ENCODE data around the gene ETNK2. TPM values are rescaled to one million over a fixed set of nuclear protein-coding genes. Genes with fewer than 3 reads are reported as not detected.
A peak's percentile ranks its signal among the peaks of the same experiment; 100 is the strongest.

ETNK2 gene
- total RNA-seq, 2 experiments from 2014 or later: 1.5 to 1.7 TPM

DNA sequence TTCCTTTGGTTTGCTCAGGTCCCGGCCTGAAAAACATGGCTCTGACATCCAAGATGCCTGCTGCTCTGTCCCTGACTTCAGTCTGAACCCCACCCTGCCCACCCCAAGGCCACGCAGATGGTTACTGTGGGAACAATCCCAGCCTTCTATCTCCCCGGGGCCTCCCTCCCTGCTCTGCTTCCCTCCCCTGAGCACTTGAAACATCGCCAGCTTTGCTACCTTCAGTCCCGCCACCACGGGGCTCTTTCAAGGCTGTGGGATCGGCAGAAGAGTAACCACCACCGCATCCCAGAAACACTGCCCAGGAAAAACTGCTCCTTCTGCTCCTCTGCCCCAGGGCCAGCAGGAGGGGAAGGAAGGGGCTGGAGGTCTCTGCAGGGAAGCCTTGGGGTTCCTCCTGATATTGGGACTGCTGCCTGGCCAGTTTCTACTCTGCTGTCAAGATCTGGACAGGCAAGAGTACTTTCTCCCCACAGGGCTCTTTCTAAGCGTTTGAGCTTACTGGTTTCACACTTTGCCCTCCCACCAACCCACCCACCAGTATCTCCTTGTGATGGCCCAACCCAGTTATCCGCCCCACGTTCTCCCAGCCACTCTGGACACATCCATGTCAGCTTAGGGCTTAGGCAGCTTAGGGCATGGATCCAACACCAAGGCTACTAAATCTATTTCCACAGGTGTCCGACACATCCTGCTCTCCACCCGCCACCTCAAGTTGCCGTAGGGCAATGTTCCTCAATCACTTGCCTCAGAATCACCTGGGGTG is 8.4 kb downstream of the ETNK2 start:
- DNase-seq: no peak
- no peak overlapping the region for H3K27ac Mint-ChIP-seq
- H3K36me3 Mint-ChIP-seq: no peaks in the 10 kb centered on the region
- no peaks in the 10 kb centered on the region for H3K9me3 Mint-ChIP-seq
- H3K4me3 Mint-ChIP-seq: no peak overlapping the region
- no peaks in the 10 kb centered on the region for H3K27me3 Mint-ChIP-seq
- H3K4me1 Mint-ChIP-seq: peaks cover 3% of the 10 kb centered on the region

DNA sequence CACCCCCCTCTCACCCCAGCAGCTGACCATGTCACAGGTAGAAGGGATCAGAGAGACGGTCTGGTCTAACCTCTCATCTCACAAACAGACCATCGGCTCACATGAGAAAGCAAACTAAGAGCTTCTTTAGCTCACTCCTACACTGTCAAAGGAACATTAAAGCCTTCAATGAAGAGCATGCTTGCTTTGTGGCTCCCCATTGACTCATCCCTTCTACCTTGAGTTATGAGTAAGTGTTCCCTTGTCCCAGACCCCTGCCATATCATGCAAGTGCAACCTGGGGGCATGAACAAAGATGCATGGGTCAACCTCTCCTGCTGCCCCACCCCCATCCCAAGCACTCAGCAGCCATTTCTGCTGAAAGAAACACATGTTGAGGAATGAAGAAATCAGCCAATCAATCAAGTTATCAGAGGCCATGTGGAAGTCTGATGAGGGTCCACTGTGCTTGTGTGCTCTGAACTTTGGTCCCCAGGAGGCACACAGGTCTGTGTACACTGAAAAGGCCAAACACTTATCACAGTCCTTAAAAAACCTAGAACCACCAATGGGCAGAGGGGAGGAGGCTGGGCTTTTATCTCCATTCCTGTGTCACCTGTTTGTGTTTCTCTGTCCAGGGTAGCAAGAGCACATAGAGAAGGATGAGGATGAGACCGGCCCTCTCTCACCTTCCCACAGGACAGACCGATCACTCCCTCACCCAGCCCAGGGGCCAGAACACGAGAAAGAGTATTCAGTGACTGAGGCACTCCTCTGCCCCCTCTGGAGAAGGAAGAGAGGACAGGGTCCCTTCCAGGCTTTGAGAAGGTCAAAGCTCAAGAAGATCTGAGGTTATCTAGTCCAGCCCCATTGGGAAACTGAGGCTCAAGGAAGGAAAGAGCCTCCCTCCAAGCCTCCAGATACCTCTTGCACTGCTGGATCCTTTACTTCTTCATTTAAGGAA is 9.5 kb downstream of the ETNK2 start:
- H3K4me1 Mint-ChIP-seq: peaks cover 3% of the 10 kb centered on the region
- no peaks in the 10 kb centered on the region for H3K27me3 Mint-ChIP-seq
- H3K4me3 Mint-ChIP-seq: no peak overlapping the region
- H3K9me3 Mint-ChIP-seq: no peaks in the 10 kb centered on the region
- H3K27ac Mint-ChIP-seq: no peak overlapping the region
- no peak for DNase-seq
- H3K36me3 Mint-ChIP-seq: no peaks in the 10 kb centered on the region

DNA sequence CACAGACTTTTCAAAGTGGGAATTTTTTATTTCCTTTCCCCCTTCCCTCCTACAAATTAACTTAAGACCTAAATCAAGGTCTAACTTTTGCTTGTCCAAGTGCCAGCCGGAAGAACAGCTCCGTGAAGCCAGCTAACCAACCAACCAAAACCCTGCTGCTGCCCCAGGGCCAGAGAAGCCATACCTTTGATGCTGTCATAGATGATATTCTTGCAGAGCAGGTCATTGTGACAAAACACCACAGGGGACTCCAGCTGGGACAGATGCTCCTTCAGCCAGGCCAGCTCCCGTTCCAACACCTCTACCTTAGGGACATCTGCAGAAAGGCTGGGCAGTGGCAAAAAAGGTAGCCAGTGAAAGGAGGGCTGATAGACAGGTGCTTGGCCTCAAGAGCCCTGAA is 10.7 kb downstream of the ETNK2 start:
- no peak overlapping the region for H3K27ac Mint-ChIP-seq

DNA sequence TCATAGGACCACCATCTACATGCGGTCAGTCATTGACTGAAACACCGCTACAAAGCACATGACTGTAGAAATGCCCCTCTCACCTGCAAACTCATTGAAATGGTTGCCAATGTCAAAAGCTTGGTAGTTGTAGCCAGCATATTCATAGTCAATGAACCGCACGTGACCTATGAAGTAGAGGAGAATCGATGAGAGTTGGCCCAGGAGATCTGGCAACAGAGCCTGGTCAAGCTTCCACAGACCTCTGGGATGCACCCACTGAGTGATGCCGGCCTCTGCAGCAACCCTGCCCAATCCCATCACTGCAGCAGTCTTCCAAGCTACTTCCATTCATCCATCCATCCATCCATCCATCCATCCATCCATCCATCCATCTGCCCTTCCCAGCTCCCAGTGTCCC is 11.9 kb downstream of the ETNK2 start:
- no peak overlapping the region for H3K27ac Mint-ChIP-seq

More for the DNA sequence above, 10.7 kb downstream of the ETNK2 start:
- H3K27me3 Mint-ChIP-seq: no peaks in the 10 kb centered on the region
- no peaks in the 10 kb centered on the region for H3K9me3 Mint-ChIP-seq
- no peaks in the 10 kb centered on the region for H3K36me3 Mint-ChIP-seq
- no peak for DNase-seq
- peaks cover 3% of the 10 kb centered on the region for H3K4me1 Mint-ChIP-seq
- no peak overlapping the region for H3K4me3 Mint-ChIP-seq

DNA sequence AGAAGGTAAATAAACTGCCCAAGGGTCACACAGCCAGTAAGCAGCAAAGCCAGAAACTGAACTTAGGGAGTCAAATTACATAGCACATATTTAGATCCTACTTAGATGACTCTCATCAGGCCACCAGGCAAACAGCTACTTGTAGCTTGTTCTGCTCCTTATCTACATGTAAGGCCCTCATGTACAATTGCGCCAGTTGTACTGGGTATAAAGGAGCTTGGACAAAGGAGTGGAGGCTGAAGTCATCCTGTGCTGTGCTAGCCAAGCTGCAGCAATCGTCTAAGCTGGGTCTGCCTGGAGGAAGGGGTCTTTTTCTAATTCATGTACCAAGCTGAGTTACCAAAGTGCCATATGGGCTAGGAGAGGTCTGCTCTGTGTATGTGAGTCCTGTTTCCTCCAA is 12.8 kb downstream of the ETNK2 start:
- Mint-ChIP-seq H3K4me1 (peaks cover 3% of the 10 kb centered on the region), H3K27me3 (no peaks in the 10 kb centered on the region), H3K9me3 (no peaks in the 10 kb centered on the region), H3K4me3 (no peak overlapping the region), H3K27ac (no peak overlapping the region), H3K36me3 (no peaks in the 10 kb centered on the region)
- DNase-seq: no peak

More for the DNA sequence above, 11.9 kb downstream of the ETNK2 start:
- Mint-ChIP-seq H3K36me3 (no peaks in the 10 kb centered on the region), H3K4me3 (no peak overlapping the region), H3K9me3 (no peaks in the 10 kb centered on the region), H3K27me3 (no peaks in the 10 kb centered on the region), H3K4me1 (peaks cover 3% of the 10 kb centered on the region)
- DNase-seq: no peak

DNA sequence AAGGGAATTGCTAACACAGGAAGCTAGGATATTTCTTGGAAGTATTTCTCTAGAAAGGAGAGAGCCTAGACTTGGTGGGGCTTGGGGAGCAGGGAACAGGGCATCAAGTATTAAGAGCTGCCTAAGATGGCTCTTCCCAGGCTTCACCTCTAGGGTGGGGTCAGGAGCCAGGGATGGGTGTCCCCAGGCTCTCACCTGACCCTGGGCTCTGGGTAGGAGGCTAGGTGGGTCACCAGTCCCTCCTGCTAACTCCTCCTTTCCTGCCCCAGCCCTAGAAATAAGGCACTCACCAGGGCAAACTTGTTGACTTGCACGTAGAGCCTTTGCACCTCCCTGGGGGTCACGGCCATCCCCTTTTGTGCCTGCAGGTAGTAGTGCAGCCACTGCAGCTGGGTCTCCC is 15.0 kb downstream of the ETNK2 start:
- Mint-ChIP-seq H3K4me3 (no peak overlapping the region), H3K27me3 (no peaks in the 10 kb centered on the region), H3K4me1 (no peaks in the 10 kb centered on the region), H3K36me3 (no peaks in the 10 kb centered on the region), H3K9me3 (no peaks in the 10 kb centered on the region), H3K27ac (no peak overlapping the region)
- DNase-seq: no peak

DNA sequence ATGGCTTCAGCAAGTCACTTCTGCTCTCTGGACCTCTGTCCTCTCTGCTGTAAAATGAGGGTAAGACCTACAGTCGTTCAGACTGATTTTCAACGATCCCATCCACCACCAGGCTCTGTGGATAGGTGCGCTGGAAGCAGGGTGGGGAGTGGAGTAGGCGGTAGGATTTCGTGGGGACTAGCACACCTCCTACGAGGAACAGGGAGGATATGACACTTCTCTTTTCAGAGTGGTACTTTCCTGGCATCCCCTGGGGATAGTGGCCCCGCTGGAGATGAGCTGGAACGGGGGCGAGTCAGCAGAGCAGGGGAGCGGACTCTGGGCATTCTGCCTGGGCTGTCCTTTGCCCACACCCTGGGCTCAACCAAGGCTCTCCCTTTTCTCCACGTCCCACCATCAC is 17.7 kb downstream of the ETNK2 start:
- Mint-ChIP-seq H3K4me1 (peaks cover 2% of the 10 kb centered on the region), H3K36me3 (no peaks in the 10 kb centered on the region), H3K4me3 (no peak overlapping the region), H3K27me3 (no peaks in the 10 kb centered on the region), H3K27ac (no peak overlapping the region), H3K9me3 (no peaks in the 10 kb centered on the region)
- no peak for DNase-seq

DNA sequence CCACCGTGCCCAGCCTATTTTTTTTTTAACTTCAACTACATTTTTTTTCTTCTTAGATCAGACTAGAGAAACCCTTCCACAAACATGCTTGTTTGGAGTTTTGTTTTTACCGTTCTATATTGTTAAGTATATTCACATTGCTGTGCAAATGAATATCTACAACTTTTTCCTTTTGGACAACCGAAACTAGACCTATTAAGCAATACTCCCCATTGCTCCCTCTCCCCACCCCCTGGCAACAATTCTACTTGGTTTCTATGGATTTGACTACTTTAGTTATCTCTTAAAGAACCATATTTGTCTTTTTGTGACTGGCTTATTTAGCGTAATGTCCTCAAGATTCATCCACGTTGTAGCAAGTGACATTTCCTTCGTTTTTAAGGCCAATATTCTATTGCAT is 19.1 kb downstream of the ETNK2 start:
- no peak overlapping the region for H3K27ac Mint-ChIP-seq
- no peaks in the 10 kb centered on the region for H3K9me3 Mint-ChIP-seq
- H3K36me3 Mint-ChIP-seq: no peaks in the 10 kb centered on the region
- peaks cover 5% of the 10 kb centered on the region for H3K4me1 Mint-ChIP-seq
- DNase-seq: no peak
- H3K27me3 Mint-ChIP-seq: no peaks in the 10 kb centered on the region
- no peak overlapping the region for H3K4me3 Mint-ChIP-seq

DNA sequence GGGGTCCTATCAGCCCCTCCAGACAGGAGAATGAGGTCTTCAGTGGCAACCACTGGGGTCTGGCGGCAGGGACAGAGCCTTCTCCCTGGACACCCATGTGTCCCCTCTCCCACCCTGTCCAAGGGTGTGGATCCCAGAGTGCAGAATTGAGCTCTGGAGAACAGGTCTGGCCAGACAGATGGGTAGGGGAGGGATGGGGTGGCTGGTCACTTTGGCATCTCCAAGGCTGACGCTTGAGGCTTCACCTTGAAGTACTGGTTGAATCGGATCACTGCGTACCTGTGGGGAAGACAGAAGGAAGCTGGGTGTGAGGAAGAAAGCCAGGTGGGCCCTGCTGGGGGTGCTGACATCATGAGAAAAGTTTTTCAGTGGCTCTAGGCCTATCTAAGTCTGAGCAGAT is 19.9 kb downstream of the ETNK2 start:
- no peak overlapping the region for H3K27ac Mint-ChIP-seq

DNA sequence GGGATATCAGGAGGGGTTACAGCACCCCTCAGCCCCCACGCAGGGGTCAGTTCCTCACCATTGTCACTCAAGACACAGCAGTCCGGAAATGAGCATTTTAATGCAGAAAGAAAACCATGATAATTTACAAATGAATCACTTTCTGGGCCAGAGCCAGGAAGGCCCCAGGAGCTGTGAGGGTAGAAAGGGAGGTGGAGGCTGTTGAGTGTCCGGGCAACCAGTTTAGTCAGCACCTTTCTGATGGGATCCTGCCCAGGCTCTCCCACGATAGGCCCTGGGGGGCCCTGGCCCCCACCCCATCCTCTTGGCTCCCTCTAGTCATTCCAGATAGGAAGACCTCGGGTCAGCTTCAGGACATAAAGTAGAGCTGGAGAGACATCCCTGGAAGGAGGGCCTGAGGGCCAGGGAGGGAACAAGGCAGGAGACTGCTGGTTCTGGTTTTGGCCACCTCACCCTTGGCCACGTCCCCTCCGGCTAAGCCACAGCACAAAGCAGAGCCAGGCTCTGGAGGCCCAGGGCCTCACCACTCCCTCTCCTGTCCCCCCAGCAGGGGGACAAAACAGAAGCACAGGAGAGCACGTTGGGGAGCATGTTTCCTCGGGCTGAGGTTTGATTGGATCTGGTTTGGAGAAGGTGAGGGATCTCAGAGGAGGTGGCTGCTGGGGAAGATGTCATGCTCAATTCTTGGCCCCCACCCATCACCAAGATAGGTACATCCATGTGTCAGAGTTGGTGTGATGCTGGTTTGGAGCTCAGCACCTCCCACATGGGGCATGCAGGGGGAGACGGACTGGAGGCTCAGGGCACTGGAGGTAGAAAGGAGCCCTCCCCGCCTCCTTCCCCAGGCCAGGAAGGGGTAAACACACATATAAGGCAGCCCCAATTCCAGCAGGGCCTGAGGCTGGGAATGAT is 20.6 kb downstream of the ETNK2 start:
- Mint-ChIP-seq H3K36me3 (no peaks in the 10 kb centered on the region), H3K27me3 (no peaks in the 10 kb centered on the region), H3K27ac (no peak overlapping the region), H3K4me3 (no peak overlapping the region), H3K4me1 (peaks cover 5% of the 10 kb centered on the region), H3K9me3 (no peaks in the 10 kb centered on the region)
- DNase-seq: no peak

More for the DNA sequence above, 19.9 kb downstream of the ETNK2 start:
- Mint-ChIP-seq H3K4me1 (peaks cover 5% of the 10 kb centered on the region), H3K36me3 (no peaks in the 10 kb centered on the region), H3K4me3 (no peak overlapping the region), H3K27me3 (no peaks in the 10 kb centered on the region), H3K9me3 (no peaks in the 10 kb centered on the region)
- DNase-seq: no peak

DNA sequence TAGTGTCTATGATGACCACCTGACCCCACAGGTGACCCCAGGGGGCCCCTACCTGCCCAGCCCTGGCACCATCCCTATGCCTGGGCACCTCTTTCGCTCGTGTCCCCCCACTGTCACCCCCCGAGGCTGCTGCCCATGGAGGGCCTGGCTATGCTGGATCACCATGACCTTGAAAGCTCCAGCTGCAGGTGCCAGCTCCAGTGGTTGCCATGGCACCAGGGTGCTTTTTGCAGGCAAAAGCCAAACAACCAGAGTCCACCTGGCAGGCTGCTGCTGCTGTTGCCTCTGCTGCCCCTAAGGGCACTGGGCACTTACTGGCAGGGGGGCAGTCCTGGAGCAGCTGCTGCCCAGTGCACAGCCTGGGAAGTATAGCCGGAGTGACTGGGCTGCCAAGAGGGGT is 21.7 kb downstream of the ETNK2 start:
- Mint-ChIP-seq H3K36me3 (no peaks in the 10 kb centered on the region), H3K9me3 (no peaks in the 10 kb centered on the region), H3K27me3 (no peaks in the 10 kb centered on the region), H3K4me3 (no peak overlapping the region), H3K4me1 (peaks cover 5% of the 10 kb centered on the region), H3K27ac (no peak overlapping the region)
- DNase-seq: no peak

DNA sequence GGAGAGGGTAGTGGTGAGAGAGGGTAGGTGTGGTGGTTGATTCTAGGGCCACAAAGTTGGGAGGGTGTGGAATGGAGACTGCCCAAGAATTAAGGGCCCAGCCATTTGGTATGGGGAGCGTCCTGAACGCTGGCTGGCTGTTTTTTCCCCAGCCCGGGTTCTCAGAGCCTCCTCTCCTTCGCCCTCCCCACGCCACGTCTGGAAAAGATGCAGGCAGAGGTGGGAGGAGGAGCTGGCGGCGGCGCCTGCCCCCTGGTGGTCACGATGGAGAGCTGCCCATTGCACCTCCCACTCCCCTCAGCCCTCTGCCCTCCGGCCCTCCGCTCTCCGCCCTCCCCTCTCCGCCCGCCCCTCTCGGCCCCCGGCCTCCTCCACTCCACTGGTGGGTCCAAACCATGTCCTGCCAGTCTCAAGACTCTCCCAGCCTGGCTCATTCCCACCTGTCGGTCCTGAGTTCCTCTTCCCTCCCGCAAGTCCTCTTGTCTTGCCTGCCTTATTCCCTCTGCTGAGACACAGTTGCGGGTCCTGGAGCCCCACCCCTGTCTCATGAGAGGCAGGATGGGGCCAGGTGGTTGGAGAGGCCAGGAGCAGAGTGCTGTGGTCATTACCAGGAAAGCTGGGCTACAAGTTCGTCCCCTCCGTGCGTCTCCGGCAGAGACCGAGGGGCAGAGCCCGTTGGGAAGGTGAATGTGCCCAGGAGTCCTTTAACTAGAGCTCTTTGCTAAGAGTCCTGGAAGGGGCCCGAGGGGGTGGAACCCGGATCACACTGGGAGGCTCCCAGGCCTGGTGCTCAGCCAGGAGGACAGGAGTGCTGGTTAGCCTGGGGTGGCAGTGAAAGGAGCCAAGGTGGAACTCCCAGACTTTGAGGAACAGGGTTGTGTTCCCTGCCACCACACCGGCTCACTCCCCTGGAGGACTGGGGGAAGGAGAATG is 22.6 kb downstream of the ETNK2 start:
- Mint-ChIP-seq H3K4me3 (no peak overlapping the region), H3K27me3 (no peaks in the 10 kb centered on the region)

DNA sequence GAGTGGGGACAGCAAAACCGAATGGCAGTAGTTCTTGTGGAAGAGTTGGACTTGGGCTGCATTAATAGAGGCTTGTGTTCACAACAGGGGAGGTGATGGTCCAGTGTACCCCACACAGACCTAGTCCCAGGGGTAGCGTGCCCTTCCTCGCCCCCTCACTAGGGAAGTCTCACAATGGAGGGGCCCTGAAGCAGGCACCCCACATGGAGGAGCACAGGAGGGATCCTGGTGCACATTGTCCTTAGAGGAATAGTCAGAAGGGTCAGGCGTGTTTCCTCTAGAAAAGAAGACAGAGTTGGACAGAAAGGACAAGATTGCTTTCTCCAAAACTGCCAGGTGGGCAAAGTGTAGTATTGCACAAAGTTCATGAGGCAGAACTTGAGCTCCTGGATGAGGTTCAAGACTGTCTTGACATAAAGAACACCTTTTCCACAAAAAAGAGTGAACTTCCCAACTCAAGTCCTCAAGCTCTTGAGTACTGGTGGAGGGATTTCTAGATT is 23.3 kb downstream of the ETNK2 start:
- Mint-ChIP-seq H3K9me3 (no peaks in the 10 kb centered on the region), H3K4me3 (no peak overlapping the region), H3K36me3 (no peaks in the 10 kb centered on the region), H3K4me1 (peaks cover 5% of the 10 kb centered on the region), H3K27me3 (no peaks in the 10 kb centered on the region), H3K27ac (no peak overlapping the region)
- no peak for DNase-seq

More for the DNA sequence above, 22.6 kb downstream of the ETNK2 start:
- Mint-ChIP-seq H3K9me3 (no peaks in the 10 kb centered on the region), H3K27ac (no peak overlapping the region), H3K36me3 (no peaks in the 10 kb centered on the region), H3K4me1 (peaks cover 5% of the 10 kb centered on the region)
- DNase-seq: peak; percentile 68
